NCI-H1105 (cell line): ENCODE results near the gene CCDC198.

Experiments used
- DNase-seq: peaks from one replicate; lab custom pipeline; 2025; lab: John Stamatoyannopoulos, UW

The CCDC198 gene

GRCh38 chr14:57493467-57494181, at the start of gene CCDC198:
Gene CCDC198 (minus strand): TSS chr14:57493857. CDS start chr14:57493715, 142 bp downstream.
- DNase-seq: no peak

- DNase-seq: no peak
Measured at GRCh38 chr14:57533214-57533613, 39.6 kb upstream of the CCDC198 start.

GRCh38 chr14:57530571-57530970, 36.9 kb upstream of the CCDC198 start:
- no peak for DNase-seq

- no peak for DNase-seq
Measured at GRCh38 chr14:57526942-57527341, 33.3 kb upstream of the CCDC198 start.

- DNase-seq: no peak
Measured at GRCh38 chr14:57519043-57519442, 25.4 kb upstream of the CCDC198 start.

GRCh38 chr14:57512220-57512619, 18.6 kb upstream of the CCDC198 start:
- DNase-seq: peak; percentile 24

- no peak for DNase-seq
Measured at GRCh38 chr14:57508756-57509155, 15.1 kb upstream of the CCDC198 start.

GRCh38 chr14:57502586-57503254, 9.1 kb upstream of the CCDC198 start:
- DNase-seq: no peak

GRCh38 chr14:57501039-57501557, 7.4 kb upstream of the CCDC198 start:
- DNase-seq: no peak

- no peak for DNase-seq
Measured at GRCh38 chr14:57498659-57499058, 5.0 kb upstream of the CCDC198 start.

- no peak for DNase-seq
Measured at GRCh38 chr14:57498035-57498434, 4.4 kb upstream of the CCDC198 start.

- no peak for DNase-seq
Measured at GRCh38 chr14:57495416-57495815, 1.8 kb upstream of the CCDC198 start.

GRCh38 chr14:57492859-57493258, 798 bp downstream of the CCDC198 start:
- DNase-seq: no peak

GRCh38 chr14:57491640-57492039, 2.0 kb downstream of the CCDC198 start:
- no peak for DNase-seq

- DNase-seq: no peak
Measured at GRCh38 chr14:57487771-57488170, 5.9 kb downstream of the CCDC198 start.

- DNase-seq: peak; percentile 54
Measured at GRCh38 chr14:57486767-57487379, 6.8 kb downstream of the CCDC198 start.

- DNase-seq: no peak
Measured at GRCh38 chr14:57485635-57486034, 8.0 kb downstream of the CCDC198 start.

- DNase-seq: no peak
Measured at GRCh38 chr14:57482120-57482519, 11.5 kb downstream of the CCDC198 start.

- DNase-seq: no peak
Measured at GRCh38 chr14:57480051-57480450, 13.6 kb downstream of the CCDC198 start.

- no peak for DNase-seq
Measured at GRCh38 chr14:57479197-57479596, 14.5 kb downstream of the CCDC198 start.

GRCh38 chr14:57478050-57478449, 15.6 kb downstream of the CCDC198 start:
- DNase-seq: no peak

- DNase-seq: no peak
Measured at GRCh38 chr14:57470909-57471308, 22.7 kb downstream of the CCDC198 start.
